Smooth muscle cell (in vitro differentiated cells): ENCODE data around the gene CLIP4. TPM values are rescaled to one million over a fixed set of nuclear protein-coding genes. Genes with fewer than 3 reads are reported as not detected.

Experiments
- DNase-seq: peaks from one replicate; lab custom pipeline; 2025; ENCODE audit not compliant: unreplicated experiment; lab: John Stamatoyannopoulos, UW
- H2AFZ ChIP-seq: fragments of 200-600 bp; sonication (generic); 2 replicates; pipeline ENCODE4 v1.6.0; 2016; ENCODE audit warnings: antibody characterized with exemption, low read depth, mild to moderate bottlenecking
- H3F3A ChIP-seq: fragments of 200-600 bp; sonication (generic); 2 replicates; pipeline ENCODE4 v1.6.0; 2017; ENCODE audit warnings: antibody characterized with exemption, low read depth
- H3K27ac ChIP-seq: fragments of 200-600 bp; sonication (generic); 2 replicates; pipeline ENCODE4 v1.5.1; 2016; ENCODE audit warnings: low read depth, mild to moderate bottlenecking
- H3K27me3 ChIP-seq: fragments of 200-600 bp; sonication (generic); 2 replicates; pipeline ENCODE4 v1.6.1; 2016; ENCODE audit warnings: low read depth, mild to moderate bottlenecking
- H3K36me3 ChIP-seq: fragments of 200-600 bp; sonication (generic); 2 replicates; pipeline ENCODE4 v1.5.1; 2016; ENCODE audit warnings: low read depth
- H3K4me1 ChIP-seq: fragments of 200-600 bp; sonication (generic); 2 replicates; pipeline ENCODE4 v1.5.1; 2016; ENCODE audit warnings: low read depth
- H3K4me2 ChIP-seq: fragments of 200-600 bp; sonication (generic); 2 replicates; pipeline ENCODE4 v1.6.0; 2016; ENCODE audit warnings: mild to moderate bottlenecking
- H3K4me3 ChIP-seq: fragments of 200-600 bp; sonication (generic); 2 replicates; pipeline ENCODE4 v1.5.1; 2016; ENCODE audit warnings: mild to moderate bottlenecking
- H3K79me2 ChIP-seq: fragments of 200-600 bp; sonication (generic); 2 replicates; pipeline ENCODE4 v1.6.0; 2016; ENCODE audit warnings: low read depth, mild to moderate bottlenecking
- H3K9ac ChIP-seq: fragments of 200-600 bp; sonication (generic); 2 replicates; pipeline ENCODE4 v1.6.0; 2016; ENCODE audit warnings: low read depth
- H3K9me3 ChIP-seq: fragments of 200-600 bp; sonication (generic); replicated peaks from 2 replicates; pipeline ENCODE4 v1.5.1; 2016; ENCODE audit warnings: low read depth
- H4K20me1 ChIP-seq: fragments of 200-600 bp; sonication (generic); 2 replicates; pipeline ENCODE4 v1.6.0; 2016; ENCODE audit warnings: low read depth
- CTCF ChIP-seq: fragments of 200-600 bp; sonication (generic); IDR thresholded peaks from 2 replicates; pipeline ENCODE4 v1.5.1; 2017; ENCODE audit warnings: borderline replicate concordance, mild to moderate bottlenecking, antibody characterized with exemption; ENCODE audit not compliant: insufficient read depth, poor library complexity, severe bottlenecking
- WGBS: methylation state at CpG from one replicate; pipeline ENCODE4 v1.1.7; 2016; ENCODE audit warnings: low lambda C conversion rate; 5-methylcytosine and 5-hydroxymethylcytosine counted together
- polyA plus RNA-seq: library from polyadenylated mRNA; unstranded; fragments of >200 nt; fragmentation: Nextera tagmentation; extraction: Ambion mirVana; gene quantifications from 2 replicates; pipeline ENCODE4 v1.2.1, GENCODE V29; 2016
- total RNA-seq: library from RNA; depleted of rRNA; stranded (reverse); fragments of >200 nt; gene quantifications from 2 replicates; pipeline ENCODE4 v1.2.3, GENCODE V29; 2014

CLIP4 gene
- total and polyA plus RNA-seq, 2 experiments from 2014 or later, result 5.7 to 18.9 TPM

GRCh38 chr2:29224693-29225551, 109.7 kb downstream of the CLIP4 start:
- H3K27ac ChIP-seq, result no peak overlapping the region
- no peaks in the 10 kb centered on the region for H3K4me1 ChIP-seq
- no peaks in the 10 kb centered on the region for H3K27me3 ChIP-seq
- H4K20me1 ChIP-seq, result no peaks in the 10 kb centered on the region
- no peak overlapping the region for H3K9ac ChIP-seq
- no peaks in the 10 kb centered on the region for H3K36me3 ChIP-seq
- H3K9me3 ChIP-seq, result no peaks in the 10 kb centered on the region
- no peaks in the 10 kb centered on the region for H3F3A ChIP-seq
- no peak for DNase-seq
- H2AFZ ChIP-seq, result no peak overlapping the region
- TF ChIP-seq CTCF, result no peak
- no peaks in the 10 kb centered on the region for H3K79me2 ChIP-seq
- no peak overlapping the region for H3K4me3 ChIP-seq
- WGBS, result 91% methylated on average over 17 of the region's 17 CpGs
- no peak overlapping the region for H3K4me2 ChIP-seq

GRCh38 chr2:29225814-29226213, 110.6 kb downstream of the CLIP4 start:
- H3F3A ChIP-seq, result no peaks in the 10 kb centered on the region
- no peak for DNase-seq
- H2AFZ ChIP-seq, result no peak overlapping the region

GRCh38 chr2:29226375-29226774, 111.2 kb downstream of the CLIP4 start:
- Histone ChIP-seq H3K27ac (no peak overlapping the region), H3K4me2 (no peak overlapping the region), H3K27me3 (no peaks in the 10 kb centered on the region), H3K9me3 (no peaks in the 10 kb centered on the region), H3K79me2 (no peaks in the 10 kb centered on the region), H3K4me3 (no peak overlapping the region), H3K4me1 (no peaks in the 10 kb centered on the region), H3F3A (no peaks in the 10 kb centered on the region), H3K9ac (no peak overlapping the region), H3K36me3 (no peaks in the 10 kb centered on the region), H2AFZ (no peak overlapping the region), H4K20me1 (no peaks in the 10 kb centered on the region)
- no peak for TF ChIP-seq CTCF
- 94% methylated on average over 3 of the region's 3 CpGs for WGBS
- no peak for DNase-seq

More at GRCh38 chr2:29225814-29226213, 110.6 kb downstream of the CLIP4 start:
- H3K4me2 ChIP-seq, result no peak overlapping the region
- 86% methylated on average over 8 of the region's 8 CpGs for WGBS
- no peak overlapping the region for H3K9ac ChIP-seq
- H3K36me3 ChIP-seq, result no peaks in the 10 kb centered on the region
- H3K9me3 ChIP-seq, result no peaks in the 10 kb centered on the region
- H3K27me3 ChIP-seq, result no peaks in the 10 kb centered on the region
- no peak overlapping the region for H3K4me3 ChIP-seq
- no peaks in the 10 kb centered on the region for H4K20me1 ChIP-seq
- H3K4me1 ChIP-seq, result no peaks in the 10 kb centered on the region
- H3K27ac ChIP-seq, result no peak overlapping the region
- H3K79me2 ChIP-seq, result no peaks in the 10 kb centered on the region
- no peak for TF ChIP-seq CTCF

- H3K9me3 ChIP-seq, result no peaks in the 10 kb centered on the region
- DNase-seq, result no peak
- no peak overlapping the region for H3K9ac ChIP-seq
- no peaks in the 10 kb centered on the region for H3K36me3 ChIP-seq
- H3K4me2 ChIP-seq, result no peak overlapping the region
- TF ChIP-seq CTCF, result no peak
- H3K4me1 ChIP-seq, result no peaks in the 10 kb centered on the region
- H3K27me3 ChIP-seq, result no peaks in the 10 kb centered on the region
- WGBS, result 85% methylated on average over 7 of the region's 7 CpGs
- H4K20me1 ChIP-seq, result no peaks in the 10 kb centered on the region
- no peaks in the 10 kb centered on the region for H3K79me2 ChIP-seq
- H3K27ac ChIP-seq, result no peak overlapping the region
- no peak overlapping the region for H2AFZ ChIP-seq
- no peak overlapping the region for H3K4me3 ChIP-seq
- H3F3A ChIP-seq, result no peaks in the 10 kb centered on the region
Observed at GRCh38 chr2:29226808-29227207, 111.6 kb downstream of the CLIP4 start.
